ENCODE data around the gene LARP4B. TPM values are rescaled to one million over a fixed set of nuclear protein-coding genes. Genes with fewer than 3 reads are reported as not detected.

The LARP4B gene
- total RNA-seq, 3 donors from 2014 or later = 97.5 to 155 (median 116) TPM

DNA sequence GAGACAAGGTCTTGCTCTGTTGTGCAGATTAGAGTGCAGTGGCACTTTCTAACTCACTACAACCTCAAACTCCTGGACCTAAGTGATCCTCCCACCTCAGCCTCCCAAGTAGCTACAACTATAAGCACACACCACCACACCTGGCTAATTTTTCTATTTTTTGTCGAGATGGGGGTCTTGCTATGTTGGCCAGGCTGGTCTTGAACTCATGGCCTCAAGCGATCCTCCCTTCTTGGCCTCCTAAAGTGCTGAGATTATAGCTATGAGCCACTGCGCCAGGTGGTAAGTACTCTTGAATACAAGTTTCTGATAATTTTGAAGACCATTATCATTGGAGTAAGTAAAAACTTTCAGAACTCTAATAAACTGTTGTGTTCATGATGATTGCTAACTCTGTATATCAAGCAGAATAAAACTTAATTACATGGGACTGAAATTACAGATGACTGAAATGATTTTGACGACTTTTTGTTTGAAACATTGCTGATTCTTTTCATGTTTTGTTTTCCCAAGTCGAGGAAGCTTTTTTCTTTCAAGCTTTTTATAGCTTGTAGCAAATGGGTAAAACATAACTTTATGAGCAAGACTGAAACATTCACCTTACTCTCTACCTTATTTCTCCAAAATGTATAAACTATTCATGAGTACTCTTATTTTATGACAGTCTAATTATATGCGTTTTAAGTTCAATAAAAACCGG, 14.6 kb downstream of the LARP4B start:
- H3K9me3 ChIP-seq = no peaks in the 10 kb centered on the region
- intact Hi-C loops (cut with DNase I, micrococcal nuclease) = no loop called here
- no peak for DNase-seq
- no peaks in the 10 kb centered on the region for H3K36me3 ChIP-seq (ENCODE audit: low read depth)
- H3K4me3 ChIP-seq = no peak overlapping the region
- peaks cover 25% of the 10 kb centered on the region for H3K4me1 ChIP-seq (ENCODE audit: low read depth)
- no peak for ATAC-seq
- TF ChIP-seq, protein P1, sequence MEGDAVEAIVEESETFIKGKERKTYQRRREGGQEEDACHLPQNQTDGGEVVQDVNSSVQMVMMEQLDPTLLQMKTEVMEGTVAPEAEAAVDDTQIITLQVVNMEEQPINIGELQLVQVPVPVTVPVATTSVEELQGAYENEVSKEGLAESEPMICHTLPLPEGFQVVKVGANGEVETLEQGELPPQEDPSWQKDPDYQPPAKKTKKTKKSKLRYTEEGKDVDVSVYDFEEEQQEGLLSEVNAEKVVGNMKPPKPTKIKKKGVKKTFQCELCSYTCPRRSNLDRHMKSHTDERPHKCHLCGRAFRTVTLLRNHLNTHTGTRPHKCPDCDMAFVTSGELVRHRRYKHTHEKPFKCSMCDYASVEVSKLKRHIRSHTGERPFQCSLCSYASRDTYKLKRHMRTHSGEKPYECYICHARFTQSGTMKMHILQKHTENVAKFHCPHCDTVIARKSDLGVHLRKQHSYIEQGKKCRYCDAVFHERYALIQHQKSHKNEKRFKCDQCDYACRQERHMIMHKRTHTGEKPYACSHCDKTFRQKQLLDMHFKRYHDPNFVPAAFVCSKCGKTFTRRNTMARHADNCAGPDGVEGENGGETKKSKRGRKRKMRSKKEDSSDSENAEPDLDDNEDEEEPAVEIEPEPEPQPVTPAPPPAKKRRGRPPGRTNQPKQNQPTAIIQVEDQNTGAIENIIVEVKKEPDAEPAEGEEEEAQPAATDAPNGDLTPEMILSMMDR (IDR thresholded peaks at IDR 0.05) = no peak

DNA sequence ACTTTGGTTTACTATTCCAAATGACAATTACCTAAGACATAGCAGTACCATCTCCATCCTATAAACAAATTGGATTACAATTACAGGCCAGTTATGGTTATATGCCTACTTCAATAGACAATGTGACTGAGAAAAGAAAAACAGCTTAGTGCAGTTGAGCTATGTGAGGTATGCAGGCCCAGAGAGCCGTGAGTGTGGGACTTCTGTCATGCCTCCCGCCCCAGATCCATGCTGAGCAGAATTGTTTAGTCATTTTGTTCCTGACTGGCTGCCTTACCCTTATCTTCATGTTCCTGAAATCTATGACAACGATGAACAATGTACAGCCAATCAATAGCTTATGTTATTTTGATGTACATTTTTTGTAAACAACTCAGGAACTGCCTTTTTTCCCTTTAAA, 21.7 kb downstream of the LARP4B start:
- no peak for ATAC-seq

GRCh38 chr10:905972-906371, 25.5 kb downstream of the LARP4B start:
- ATAC-seq (no peak), DNase-seq (no peak)
- no peaks in the 10 kb centered on the region for H3K4me1 ChIP-seq (ENCODE audit: low read depth)
- TF ChIP-seq, protein P1 (IDR thresholded peaks at IDR 0.05) = no peak
- no peaks in the 10 kb centered on the region for H3K9me3 ChIP-seq
- intact Hi-C loops (cut with DNase I, micrococcal nuclease) = no loop called here
- no peak overlapping the region for H3K4me3 ChIP-seq
- H3K36me3 ChIP-seq (ENCODE audit: low read depth) = no peaks in the 10 kb centered on the region

More for the DNA sequence above, 21.7 kb downstream of the LARP4B start:
- Histone ChIP-seq H3K4me3 (no peak overlapping the region), H3K9me3 (no peaks in the 10 kb centered on the region), H3K36me3 (ENCODE audit: low read depth) (no peaks in the 10 kb centered on the region), H3K4me1 (ENCODE audit: low read depth) (no peaks in the 10 kb centered on the region)
- no peak for DNase-seq
- TF ChIP-seq, protein P1 (IDR thresholded peaks at IDR 0.05) = no peak
- intact Hi-C loops (cut with DNase I, micrococcal nuclease) = no loop called here

GRCh38 chr10:905503-905902, 26.0 kb downstream of the LARP4B start:
- ATAC-seq (no peak), DNase-seq (no peak)
- intact Hi-C loops (cut with DNase I, micrococcal nuclease) = no loop called here
- Histone ChIP-seq H3K4me3 (no peak overlapping the region), H3K9me3 (no peaks in the 10 kb centered on the region), H3K36me3 (ENCODE audit: low read depth) (no peaks in the 10 kb centered on the region), H3K4me1 (ENCODE audit: low read depth) (no peaks in the 10 kb centered on the region)
- TF ChIP-seq, protein P1 (IDR thresholded peaks at IDR 0.05) = no peak

GRCh38 chr10:904403-904802, 27.1 kb downstream of the LARP4B start:
- no peaks in the 10 kb centered on the region for H3K4me1 ChIP-seq (ENCODE audit: low read depth)
- no peak for DNase-seq
- no peak overlapping the region for H3K4me3 ChIP-seq
- ATAC-seq = no peak
- TF ChIP-seq, protein P1 (IDR thresholded peaks at IDR 0.05) = no peak
- H3K36me3 ChIP-seq (ENCODE audit: low read depth) = no peaks in the 10 kb centered on the region
- intact Hi-C loops (cut with DNase I, micrococcal nuclease) = no loop called here
- no peaks in the 10 kb centered on the region for H3K9me3 ChIP-seq
